Epidermal melanocyte (primary cell): Measurements from ENCODE around the gene CLPTM1L.
A peak's percentile ranks its signal among the peaks of the same experiment; 100 is the strongest.
"Not testable (repeated sequence)": the region's sequence is repeated elsewhere in the genome, so short reads cannot be mapped to it uniquely, and the experiment has no call there.

ENCODE experiments used
- DNase-seq: peaks from one replicate; pipeline ENCODE4 v3.0.0; 2011; ENCODE audit warnings: low spot score; ENCODE audit not compliant: insufficient read length

Gene CLPTM1L

GRCh38 chr5:1341863-1342262, 3.0 kb downstream of the CLPTM1L start:
- no peak for DNase-seq

GRCh38 chr5:1339818-1340210, 5.1 kb downstream of the CLPTM1L start:
- DNase-seq = not testable (repeated sequence)

GRCh38 chr5:1339139-1339817, 5.6 kb downstream of the CLPTM1L start:
- not testable (repeated sequence) for DNase-seq

- no peak for DNase-seq
These were observed 6.3 kb downstream of the CLPTM1L start for GRCh38 chr5:1338506-1339070.

- DNase-seq = no peak
These were observed 6.8 kb downstream of the CLPTM1L start for GRCh38 chr5:1338196-1338490.

GRCh38 chr5:1337489-1338195, 7.3 kb downstream of the CLPTM1L start:
- no peak for DNase-seq

GRCh38 chr5:1336749-1337488, 8.0 kb downstream of the CLPTM1L start:
- DNase-seq = no peak

- DNase-seq = no peak
These were observed 8.8 kb downstream of the CLPTM1L start for GRCh38 chr5:1336106-1336561.

GRCh38 chr5:1335540-1336095, 9.3 kb downstream of the CLPTM1L start:
- DNase-seq = no peak

GRCh38 chr5:1334831-1335539, 9.9 kb downstream of the CLPTM1L start:
- no peak for DNase-seq

GRCh38 chr5:1333986-1334385, 10.9 kb downstream of the CLPTM1L start:
- DNase-seq = no peak

GRCh38 chr5:1333286-1333685, 11.6 kb downstream of the CLPTM1L start:
- not testable (repeated sequence) for DNase-seq

GRCh38 chr5:1332461-1333001, 12.4 kb downstream of the CLPTM1L start:
- no peak for DNase-seq

- no peak for DNase-seq
These were observed 13.0 kb downstream of the CLPTM1L start for GRCh38 chr5:1331861-1332405.

- no peak for DNase-seq
These were observed 13.8 kb downstream of the CLPTM1L start for GRCh38 chr5:1330847-1331831.

GRCh38 chr5:1330146-1330846, 14.6 kb downstream of the CLPTM1L start:
- DNase-seq = peak; percentile 75

- DNase-seq = no peak
These were observed 15.8 kb downstream of the CLPTM1L start for GRCh38 chr5:1329111-1329579.
